ENCODE measurements around the gene CCNL2.

GRCh38 chr1:1354271-1355247 lies 44.6 kb downstream of the CCNL2 start:
- TF ChIP-seq POLR2AphosphoS5 (IDR thresholded peaks at IDR 0.05) (no peak), CTCF (IDR thresholded peaks at IDR 0.05) (no peak), POLR2A (IDR thresholded peaks at IDR 0.05) (no peak)

All from gastroesophageal sphincter (tissue), 3 donors.